Measurements from ENCODE around the gene NAA35.

DNA sequence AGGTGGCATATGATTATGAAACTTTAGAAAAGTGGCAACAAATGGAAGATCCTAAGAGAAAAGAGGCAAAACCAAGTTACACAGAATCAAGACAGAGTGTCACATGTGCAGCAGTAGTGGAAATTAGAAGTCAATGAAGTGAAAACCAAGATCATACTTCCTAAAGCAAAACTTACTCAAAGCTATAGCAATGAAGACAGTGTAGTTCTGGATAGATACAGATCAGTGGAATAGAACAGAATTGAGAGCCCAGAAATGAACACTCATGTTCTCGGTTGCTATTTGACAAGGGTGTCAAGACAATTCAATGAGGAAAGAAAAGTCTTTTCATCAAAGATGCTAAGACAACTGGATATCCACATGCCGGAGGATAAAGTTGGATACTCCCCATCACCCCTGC, 43.5 kb downstream of the NAA35 start:
- TF ChIP-seq SREBF2 (CRISPR knock-in tag; IDR thresholded peaks at IDR 0.05) (no peak), POLR2AphosphoS5 (IDR thresholded peaks at IDR 0.05; ENCODE audit: control insufficient read depth, insufficient read depth, low read depth, low read length) (no peak), CCNT2 (IDR thresholded peaks at IDR 0.05; ENCODE audit: borderline replicate concordance, extremely low read depth, insufficient read length, low read depth, low read length) (no peak), CHD4 (IDR thresholded peaks at IDR 0.05; ENCODE audit: insufficient read depth, insufficient replicate concordance, low read depth, low read length, poor library complexity, severe bottlenecking) (no peak), ZNF174 (CRISPR knock-in tag; IDR thresholded peaks at IDR 0.05) (no peak), KDM4B (IDR thresholded peaks at IDR 0.05; ENCODE audit: borderline replicate concordance in 2 of 2, low read depth in 1 of 2) (no peak), EP300 (IDR thresholded peaks at IDR 0.05; ENCODE audit: low read length) (no peak), PTTG1 (tag; IDR thresholded peaks at IDR 0.05; ENCODE audit: low read depth) (no peak), BHLHE40 (IDR thresholded peaks at IDR 0.05; ENCODE audit: low read length) (no peak), SP1 (CRISPR knock-in tag; IDR thresholded peaks at IDR 0.05) (no peak), POLR2A (conservative IDR thresholded peaks at IDR 0.05) (no peak)
- TF ChIP-seq, protein P1, sequence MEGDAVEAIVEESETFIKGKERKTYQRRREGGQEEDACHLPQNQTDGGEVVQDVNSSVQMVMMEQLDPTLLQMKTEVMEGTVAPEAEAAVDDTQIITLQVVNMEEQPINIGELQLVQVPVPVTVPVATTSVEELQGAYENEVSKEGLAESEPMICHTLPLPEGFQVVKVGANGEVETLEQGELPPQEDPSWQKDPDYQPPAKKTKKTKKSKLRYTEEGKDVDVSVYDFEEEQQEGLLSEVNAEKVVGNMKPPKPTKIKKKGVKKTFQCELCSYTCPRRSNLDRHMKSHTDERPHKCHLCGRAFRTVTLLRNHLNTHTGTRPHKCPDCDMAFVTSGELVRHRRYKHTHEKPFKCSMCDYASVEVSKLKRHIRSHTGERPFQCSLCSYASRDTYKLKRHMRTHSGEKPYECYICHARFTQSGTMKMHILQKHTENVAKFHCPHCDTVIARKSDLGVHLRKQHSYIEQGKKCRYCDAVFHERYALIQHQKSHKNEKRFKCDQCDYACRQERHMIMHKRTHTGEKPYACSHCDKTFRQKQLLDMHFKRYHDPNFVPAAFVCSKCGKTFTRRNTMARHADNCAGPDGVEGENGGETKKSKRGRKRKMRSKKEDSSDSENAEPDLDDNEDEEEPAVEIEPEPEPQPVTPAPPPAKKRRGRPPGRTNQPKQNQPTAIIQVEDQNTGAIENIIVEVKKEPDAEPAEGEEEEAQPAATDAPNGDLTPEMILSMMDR (IDR thresholded peaks at IDR 0.05 in 2 of 3, conservative IDR thresholded peaks at IDR 0.05 in 1 of 3; ENCODE audit: insufficient read depth in 2 of 3, low read depth in 1 of 3, low read length in 3 of 3), result no peak
- TF ChIP-seq, protein P2, sequence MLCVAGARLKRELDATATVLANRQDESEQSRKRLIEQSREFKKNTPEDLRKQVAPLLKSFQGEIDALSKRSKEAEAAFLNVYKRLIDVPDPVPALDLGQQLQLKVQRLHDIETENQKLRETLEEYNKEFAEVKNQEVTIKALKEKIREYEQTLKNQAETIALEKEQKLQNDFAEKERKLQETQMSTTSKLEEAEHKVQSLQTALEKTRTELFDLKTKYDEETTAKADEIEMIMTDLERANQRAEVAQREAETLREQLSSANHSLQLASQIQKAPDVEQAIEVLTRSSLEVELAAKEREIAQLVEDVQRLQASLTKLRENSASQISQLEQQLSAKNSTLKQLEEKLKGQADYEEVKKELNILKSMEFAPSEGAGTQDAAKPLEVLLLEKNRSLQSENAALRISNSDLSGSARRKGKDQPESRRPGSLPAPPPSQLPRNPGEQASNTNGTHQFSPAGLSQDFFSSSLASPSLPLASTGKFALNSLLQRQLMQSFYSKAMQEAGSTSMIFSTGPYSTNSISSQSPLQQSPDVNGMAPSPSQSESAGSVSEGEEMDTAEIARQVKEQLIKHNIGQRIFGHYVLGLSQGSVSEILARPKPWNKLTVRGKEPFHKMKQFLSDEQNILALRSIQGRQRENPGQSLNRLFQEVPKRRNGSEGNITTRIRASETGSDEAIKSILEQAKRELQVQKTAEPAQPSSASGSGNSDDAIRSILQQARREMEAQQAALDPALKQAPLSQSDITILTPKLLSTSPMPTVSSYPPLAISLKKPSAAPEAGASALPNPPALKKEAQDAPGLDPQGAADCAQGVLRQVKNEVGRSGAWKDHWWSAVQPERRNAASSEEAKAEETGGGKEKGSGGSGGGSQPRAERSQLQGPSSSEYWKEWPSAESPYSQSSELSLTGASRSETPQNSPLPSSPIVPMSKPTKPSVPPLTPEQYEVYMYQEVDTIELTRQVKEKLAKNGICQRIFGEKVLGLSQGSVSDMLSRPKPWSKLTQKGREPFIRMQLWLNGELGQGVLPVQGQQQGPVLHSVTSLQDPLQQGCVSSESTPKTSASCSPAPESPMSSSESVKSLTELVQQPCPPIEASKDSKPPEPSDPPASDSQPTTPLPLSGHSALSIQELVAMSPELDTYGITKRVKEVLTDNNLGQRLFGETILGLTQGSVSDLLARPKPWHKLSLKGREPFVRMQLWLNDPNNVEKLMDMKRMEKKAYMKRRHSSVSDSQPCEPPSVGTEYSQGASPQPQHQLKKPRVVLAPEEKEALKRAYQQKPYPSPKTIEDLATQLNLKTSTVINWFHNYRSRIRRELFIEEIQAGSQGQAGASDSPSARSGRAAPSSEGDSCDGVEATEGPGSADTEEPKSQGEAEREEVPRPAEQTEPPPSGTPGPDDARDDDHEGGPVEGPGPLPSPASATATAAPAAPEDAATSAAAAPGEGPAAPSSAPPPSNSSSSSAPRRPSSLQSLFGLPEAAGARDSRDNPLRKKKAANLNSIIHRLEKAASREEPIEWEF (CRISPR knock-in tag; IDR thresholded peaks at IDR 0.05), result no peak
- TF ChIP-seq, protein P3, sequence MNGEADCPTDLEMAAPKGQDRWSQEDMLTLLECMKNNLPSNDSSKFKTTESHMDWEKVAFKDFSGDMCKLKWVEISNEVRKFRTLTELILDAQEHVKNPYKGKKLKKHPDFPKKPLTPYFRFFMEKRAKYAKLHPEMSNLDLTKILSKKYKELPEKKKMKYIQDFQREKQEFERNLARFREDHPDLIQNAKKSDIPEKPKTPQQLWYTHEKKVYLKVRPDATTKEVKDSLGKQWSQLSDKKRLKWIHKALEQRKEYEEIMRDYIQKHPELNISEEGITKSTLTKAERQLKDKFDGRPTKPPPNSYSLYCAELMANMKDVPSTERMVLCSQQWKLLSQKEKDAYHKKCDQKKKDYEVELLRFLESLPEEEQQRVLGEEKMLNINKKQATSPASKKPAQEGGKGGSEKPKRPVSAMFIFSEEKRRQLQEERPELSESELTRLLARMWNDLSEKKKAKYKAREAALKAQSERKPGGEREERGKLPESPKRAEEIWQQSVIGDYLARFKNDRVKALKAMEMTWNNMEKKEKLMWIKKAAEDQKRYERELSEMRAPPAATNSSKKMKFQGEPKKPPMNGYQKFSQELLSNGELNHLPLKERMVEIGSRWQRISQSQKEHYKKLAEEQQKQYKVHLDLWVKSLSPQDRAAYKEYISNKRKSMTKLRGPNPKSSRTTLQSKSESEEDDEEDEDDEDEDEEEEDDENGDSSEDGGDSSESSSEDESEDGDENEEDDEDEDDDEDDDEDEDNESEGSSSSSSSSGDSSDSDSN (IDR thresholded peaks at IDR 0.05; ENCODE audit: borderline replicate concordance in 1 of 2, low read depth in 2 of 2, low read length in 2 of 2), result no peak
